HCT116 (cell line): ENCODE results near the gene FOXL2NB. TPM values are rescaled to one million over a fixed set of nuclear protein-coding genes. Genes with fewer than 3 reads are reported as not detected.

Experiments
- ATAC-seq: fragments of 200-7000 bp; cut with Tn5 transposase; 2 replicates; pipeline ENCODE4 v1.9.1; 2020; ENCODE audit warnings: mild to moderate bottlenecking, moderate library complexity
- BruUV-seq: library from RNA; stranded (reverse); fragments of 400-500 nt; replicated peaks from 2 replicates; lab custom pipeline; 2021; lab: Mats Ljungman, UMichigan
- CTCF ChIA-PET: fragments of 300-600 bp; sonication (Branson Sonifier 250); formaldehyde crosslinking; loops from one replicate; lab custom pipeline; 2021; ENCODE audit warnings: antibody characterized with exemption; lab: Charles Lee
- POLR2A ChIA-PET: fragments of 300-600, 350-600 bp; sonication (Branson Sonifier 250); formaldehyde crosslinking; loops from one replicate; lab custom pipeline; 2021; ENCODE audit warnings: antibody characterized with exemption; lab: Charles Lee
- RAD21 ChIA-PET, 2 experiments: fragments of 300-600 bp; sonication (Branson Sonifier 250); formaldehyde crosslinking; loops; one replicate each; lab custom pipeline; 2023; ENCODE audit warnings: low total read pairs in 2 of 2; ENCODE audit not compliant: uncharacterized antibody in 2 of 2, unreplicated experiment in 2 of 2, low non-redundant PET in 1 of 2; lab: Charles Lee
- DNase-seq: peaks from one replicate; pipeline ENCODE4 v3.0.0-alpha.2; 2010; ENCODE audit warnings: low read depth, low spot score
- H2AFZ ChIP-seq: fragments of 200-600 bp; shearing (Covaris generic), sonication (generic); 2 replicates; pipeline ENCODE4 v1.6.1; 2017; ENCODE audit warnings: low read depth, mixed run types, mixed read lengths, antibody characterized with exemption, low read length; ENCODE audit not compliant: poor library complexity, severe bottlenecking
- H3K27ac ChIP-seq: 2 replicates; pipeline ENCODE4 v1.5.1; 2012; ENCODE audit warnings: low read depth, low read length
- H3K27me3 ChIP-seq: fragments of 200-600 bp; sonication (generic); 2 replicates; pipeline ENCODE4 v1.6.1; 2016; ENCODE audit warnings: mixed run types, low read length, mixed read lengths; ENCODE audit not compliant: insufficient read depth
- H3K36me3 ChIP-seq, 2 experiments: fragments of 200-500 bp in 1 of 2; fragments of 200-600 bp in 1 of 2; sonication (Bioruptor generic) in 1 of 2; sonication (generic) in 1 of 2; 2 replicates each; pipeline versions ENCODE4 v1.5.1 to v1.6.1; 2014 to 2016; ENCODE audit warnings: low read length in 2 of 2, inconsistent platforms in 1 of 2, mixed read lengths in 1 of 2, mixed run types in 1 of 2; ENCODE audit not compliant: insufficient read depth in 2 of 2, control insufficient read depth in 1 of 2
- H3K4me1 ChIP-seq, 2 experiments: fragments of 200-600 bp in 1 of 2; sonication (generic) in 1 of 2; 2 replicates each; pipeline versions ENCODE4 v1.5.1 to v1.6.1; 2012 to 2017; ENCODE audit warnings: low read length in 2 of 2, inconsistent platforms in 1 of 2, mild to moderate bottlenecking in 1 of 2, mixed read lengths in 1 of 2, mixed run types in 1 of 2, moderate library complexity in 1 of 2; ENCODE audit not compliant: insufficient read depth in 2 of 2, control insufficient read depth in 1 of 2
- H3K4me2 ChIP-seq: fragments of 200-600 bp; sonication (generic); 2 replicates; pipeline ENCODE4 v1.6.1; 2017; ENCODE audit warnings: mixed run types, low read length, mixed read lengths
- H3K4me3 ChIP-seq, 2 experiments: fragments of 200-600 bp in 1 of 2; sonication (generic) in 1 of 2; replicated peaks in 1 of 2; 2 replicates each; pipeline ENCODE4 v1.5.1; 2011 to 2016; ENCODE audit warnings: low read length in 2 of 2, control low read depth in 1 of 2, low read depth in 1 of 2, mild to moderate bottlenecking in 1 of 2, mixed read lengths in 1 of 2, mixed run types in 1 of 2
- H3K79me2 ChIP-seq: fragments of 200-600 bp; sonication (generic); 2 replicates; pipeline ENCODE4 v1.6.1; 2017; ENCODE audit warnings: mild to moderate bottlenecking, mixed run types, low read length, moderate library complexity, mixed read lengths; ENCODE audit not compliant: insufficient read depth
- H3K9ac ChIP-seq: fragments of 200-600 bp; sonication (generic); 2 replicates; pipeline ENCODE4 v1.6.1; 2016; ENCODE audit warnings: low read length, mixed read lengths
- H3K9me2 ChIP-seq: fragments of 200-600 bp; sonication (generic), shearing (Covaris generic); 2 replicates; pipeline ENCODE4 v1.6.1; 2017; ENCODE audit warnings: mixed run types, mild to moderate bottlenecking, moderate library complexity; ENCODE audit not compliant: insufficient read depth
- H3K9me3 ChIP-seq, 2 experiments: fragments of 200-500 bp in 1 of 2; fragments of 200-600 bp in 1 of 2; sonication (Bioruptor generic) in 1 of 2; sonication (generic) in 1 of 2; 2 replicates each; pipeline ENCODE4 v1.6.1; 2014 to 2017; ENCODE audit warnings: low read length in 2 of 2, mixed read lengths in 2 of 2, inconsistent platforms in 1 of 2, low read depth in 1 of 2, mild to moderate bottlenecking in 1 of 2, mixed run types in 1 of 2, moderate library complexity in 1 of 2; ENCODE audit not compliant: control insufficient read depth in 1 of 2, insufficient read depth in 1 of 2
- H4K20me1 ChIP-seq: fragments of 200-600 bp; sonication (generic), shearing (Covaris generic); 2 replicates; pipeline ENCODE4 v1.6.1; 2017; ENCODE audit warnings: mixed run types, mild to moderate bottlenecking, moderate library complexity; ENCODE audit not compliant: insufficient read depth
- CEBPB ChIP-seq: IDR thresholded peaks from 2 replicates; pipeline ENCODE4 v1.6.1; 2012; ENCODE audit warnings: low read depth
- EZH2phosphoT487 ChIP-seq: fragments of 200-600 bp; IDR thresholded peaks from 2 replicates; pipeline ENCODE4 v1.6.1; 2018; ENCODE audit warnings: antibody characterized with exemption, borderline replicate concordance
- ZFX ChIP-seq: fragments of 450-650 bp; IDR thresholded peaks from 2 replicates; pipeline ENCODE4 v1.6.1; 2017
- intact Hi-C: fragments of 100-400 bp; cut with micrococcal nuclease; formaldehyde crosslinking; loops from 2 replicates; pipeline ENCODE4 v1.10.0; 2022
- total RNA-seq: library from RNA; stranded (reverse); gene quantifications from one replicate; pipeline ENCODE4 v1.2.1, GENCODE V29; 2021; ENCODE audit not compliant: unreplicated experiment
- TF ChIP-seq, protein P1 (sequence below): IDR thresholded peaks from 2 replicates; pipeline ENCODE4 v1.6.1; 2011; ENCODE audit warnings: mild to moderate bottlenecking, low read length, moderate library complexity; ENCODE audit not compliant: insufficient replicate concordance; ENCODE audit errors: extremely low read depth
- TF ChIP-seq, protein P2 (sequence below), 3 experiments: fragments of 200-600 bp in 1 of 3; sonication (generic) in 1 of 3; IDR thresholded peaks in 2 of 3; conservative IDR thresholded peaks in 1 of 3; 2 replicates each; pipeline ENCODE4 v1.5.1; 2012 to 2017; ENCODE audit warnings: low read depth in 2 of 3, low read length in 2 of 3, antibody characterized with exemption in 1 of 3, borderline replicate concordance in 1 of 3, control low read depth in 1 of 3, mild to moderate bottlenecking in 1 of 3, mixed read lengths in 1 of 3, mixed run types in 1 of 3, moderate library complexity in 1 of 3; ENCODE audit not compliant: insufficient read depth in 1 of 3

FOXL2NB gene
- total RNA-seq, 1 experiment from 2014 or later, result 0.93 TPM

DNA sequence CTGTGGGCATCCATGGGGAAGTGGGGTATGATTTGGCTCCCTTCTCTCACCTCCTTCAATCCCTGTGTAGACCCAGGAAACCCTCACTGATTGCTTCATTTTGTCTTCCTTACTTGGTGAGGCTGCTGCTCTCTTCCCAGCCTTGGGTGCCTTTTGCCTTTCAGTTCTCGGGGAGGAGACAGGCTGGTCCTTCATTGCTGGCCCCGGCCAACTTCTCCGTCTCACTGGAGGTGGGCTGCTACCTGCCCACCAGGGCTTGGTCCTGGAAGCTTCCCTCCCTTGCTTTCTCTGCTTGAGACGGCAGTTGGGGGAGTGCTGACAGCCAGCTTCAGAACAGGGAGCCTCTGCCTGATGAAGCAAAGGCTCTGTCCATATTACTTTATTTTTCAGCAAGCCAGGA, 4.7 kb upstream of the FOXL2NB start (continued):
- TF ChIP-seq, protein P1, sequence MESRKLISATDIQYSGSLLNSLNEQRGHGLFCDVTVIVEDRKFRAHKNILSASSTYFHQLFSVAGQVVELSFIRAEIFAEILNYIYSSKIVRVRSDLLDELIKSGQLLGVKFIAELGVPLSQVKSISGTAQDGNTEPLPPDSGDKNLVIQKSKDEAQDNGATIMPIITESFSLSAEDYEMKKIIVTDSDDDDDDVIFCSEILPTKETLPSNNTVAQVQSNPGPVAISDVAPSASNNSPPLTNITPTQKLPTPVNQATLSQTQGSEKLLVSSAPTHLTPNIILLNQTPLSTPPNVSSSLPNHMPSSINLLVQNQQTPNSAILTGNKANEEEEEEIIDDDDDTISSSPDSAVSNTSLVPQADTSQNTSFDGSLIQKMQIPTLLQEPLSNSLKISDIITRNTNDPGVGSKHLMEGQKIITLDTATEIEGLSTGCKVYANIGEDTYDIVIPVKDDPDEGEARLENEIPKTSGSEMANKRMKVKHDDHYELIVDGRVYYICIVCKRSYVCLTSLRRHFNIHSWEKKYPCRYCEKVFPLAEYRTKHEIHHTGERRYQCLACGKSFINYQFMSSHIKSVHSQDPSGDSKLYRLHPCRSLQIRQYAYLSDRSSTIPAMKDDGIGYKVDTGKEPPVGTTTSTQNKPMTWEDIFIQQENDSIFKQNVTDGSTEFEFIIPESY, result no peak
- TF ChIP-seq, protein P2, sequence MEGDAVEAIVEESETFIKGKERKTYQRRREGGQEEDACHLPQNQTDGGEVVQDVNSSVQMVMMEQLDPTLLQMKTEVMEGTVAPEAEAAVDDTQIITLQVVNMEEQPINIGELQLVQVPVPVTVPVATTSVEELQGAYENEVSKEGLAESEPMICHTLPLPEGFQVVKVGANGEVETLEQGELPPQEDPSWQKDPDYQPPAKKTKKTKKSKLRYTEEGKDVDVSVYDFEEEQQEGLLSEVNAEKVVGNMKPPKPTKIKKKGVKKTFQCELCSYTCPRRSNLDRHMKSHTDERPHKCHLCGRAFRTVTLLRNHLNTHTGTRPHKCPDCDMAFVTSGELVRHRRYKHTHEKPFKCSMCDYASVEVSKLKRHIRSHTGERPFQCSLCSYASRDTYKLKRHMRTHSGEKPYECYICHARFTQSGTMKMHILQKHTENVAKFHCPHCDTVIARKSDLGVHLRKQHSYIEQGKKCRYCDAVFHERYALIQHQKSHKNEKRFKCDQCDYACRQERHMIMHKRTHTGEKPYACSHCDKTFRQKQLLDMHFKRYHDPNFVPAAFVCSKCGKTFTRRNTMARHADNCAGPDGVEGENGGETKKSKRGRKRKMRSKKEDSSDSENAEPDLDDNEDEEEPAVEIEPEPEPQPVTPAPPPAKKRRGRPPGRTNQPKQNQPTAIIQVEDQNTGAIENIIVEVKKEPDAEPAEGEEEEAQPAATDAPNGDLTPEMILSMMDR (IDR thresholded peaks at IDR 0.05 in 2 of 3, conservative IDR thresholded peaks at IDR 0.05 in 1 of 3; ENCODE audit: borderline replicate concordance in 1 of 3, insufficient read depth in 1 of 3, low read depth in 2 of 3, low read length in 2 of 3), result no peak
- no peak for TF ChIP-seq ZFX
- no peak for TF ChIP-seq CEBPB

DNA sequence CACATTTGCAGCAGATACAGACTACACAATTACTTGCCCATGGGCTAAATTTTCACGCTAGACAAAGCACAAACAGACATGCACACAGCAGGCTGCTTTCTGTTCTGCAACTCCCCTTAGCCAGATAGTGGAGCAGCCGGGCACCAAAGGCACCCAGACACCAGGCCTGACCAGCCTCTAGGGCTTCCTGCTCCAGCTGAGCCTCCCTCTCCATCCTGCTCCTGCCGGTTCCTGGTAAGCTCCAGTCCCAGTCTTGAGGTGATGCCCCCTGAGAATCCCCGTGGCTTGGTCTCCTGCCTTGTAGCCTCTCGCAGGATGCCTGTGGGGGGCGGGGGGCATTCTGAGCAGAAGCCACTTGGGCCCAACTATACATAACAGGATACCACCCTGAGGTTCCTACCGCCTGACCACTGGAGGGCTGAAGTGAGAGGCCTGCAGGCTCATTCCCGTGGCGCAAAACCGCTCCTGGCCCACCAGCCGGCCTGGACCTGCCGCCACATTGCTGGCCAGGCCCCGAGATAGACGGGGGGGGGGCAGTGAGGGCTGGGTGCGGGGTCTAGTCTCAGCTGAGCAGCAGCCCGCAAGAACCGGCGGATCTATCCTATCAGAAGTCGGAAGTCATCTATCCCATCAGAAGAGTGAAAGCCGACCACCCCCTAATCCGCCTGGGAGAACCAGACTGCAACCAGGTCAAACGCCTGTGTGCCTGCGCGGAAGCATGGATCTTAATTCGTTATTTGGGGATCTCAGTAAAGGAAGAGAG, 4.0 kb upstream of the FOXL2NB start:
- ChIA-PET POLR2A (no interaction called here), RAD21 (no interaction called here), CTCF (no interaction called here)
- BruUV-seq, result no TSS peak
- no peaks in the 10 kb centered on the region for H3K27me3 ChIP-seq
- intact Hi-C loops, result no loop called here
- no peak overlapping the region for H3K9ac ChIP-seq
- no peaks in the 10 kb centered on the region for H3K4me1 ChIP-seq
- no peaks in the 10 kb centered on the region for H3K9me2 ChIP-seq
- no peak overlapping the region for H2AFZ ChIP-seq
- ATAC-seq, result no peak
- DNase-seq, result no peak
- no peaks in the 10 kb centered on the region for H3K9me3 ChIP-seq
- H3K27ac ChIP-seq, result no peak overlapping the region
- H3K4me3 ChIP-seq, result no peak overlapping the region
- no peaks in the 10 kb centered on the region for H3K79me2 ChIP-seq
- no peaks in the 10 kb centered on the region for H4K20me1 ChIP-seq
- H3K4me2 ChIP-seq, result no peak overlapping the region
- no peak for TF ChIP-seq EZH2phosphoT487
- no peaks in the 10 kb centered on the region for H3K36me3 ChIP-seq
